Duodenal mucosa (tissue), 2 donors: ENCODE data around the gene IFNL2.
"Not testable (repeated sequence)": the region's sequence is repeated elsewhere in the genome, so short reads cannot be mapped to it uniquely, and the experiment has no call there.

Experiments used
- H3K27ac ChIP-seq: one replicate; pipeline ENCODE4 v1.7.0; 2013; ENCODE audit warnings: low read depth, low read length
- H3K27me3 ChIP-seq, 2 donors: one replicate each; pipeline ENCODE4 v1.7.0; 2013; ENCODE audit warnings: low read length in 2 of 2, control low read depth in 1 of 2; ENCODE audit not compliant: insufficient read depth in 2 of 2, control insufficient read depth in 1 of 2
- H3K36me3 ChIP-seq, 2 donors: one replicate each; pipeline ENCODE4 v1.7.0; 2013; ENCODE audit warnings: low read length in 2 of 2, control low read depth in 1 of 2; ENCODE audit not compliant: insufficient read depth in 2 of 2, control insufficient read depth in 1 of 2
- H3K4me1 ChIP-seq, 2 donors: one replicate each; pipeline ENCODE4 v1.7.0; 2013; ENCODE audit warnings: low read length in 2 of 2, control low read depth in 1 of 2; ENCODE audit not compliant: insufficient read depth in 2 of 2, control insufficient read depth in 1 of 2
- H3K4me3 ChIP-seq, 2 donors: one replicate each; pipeline ENCODE4 v1.7.0; 2013; ENCODE audit warnings: low read length in 2 of 2, low read depth in 1 of 2
- H3K9ac ChIP-seq, 2 donors: one replicate each; pipeline ENCODE4 v1.7.0; 2013; ENCODE audit warnings: low read length in 2 of 2, low read depth in 1 of 2
- H3K9me3 ChIP-seq, 2 donors: one replicate each; pipeline ENCODE4 v1.7.0; 2013; ENCODE audit warnings: low read length in 2 of 2, control low read depth in 1 of 2; ENCODE audit not compliant: control insufficient read depth in 1 of 2

The IFNL2 gene

DNA sequence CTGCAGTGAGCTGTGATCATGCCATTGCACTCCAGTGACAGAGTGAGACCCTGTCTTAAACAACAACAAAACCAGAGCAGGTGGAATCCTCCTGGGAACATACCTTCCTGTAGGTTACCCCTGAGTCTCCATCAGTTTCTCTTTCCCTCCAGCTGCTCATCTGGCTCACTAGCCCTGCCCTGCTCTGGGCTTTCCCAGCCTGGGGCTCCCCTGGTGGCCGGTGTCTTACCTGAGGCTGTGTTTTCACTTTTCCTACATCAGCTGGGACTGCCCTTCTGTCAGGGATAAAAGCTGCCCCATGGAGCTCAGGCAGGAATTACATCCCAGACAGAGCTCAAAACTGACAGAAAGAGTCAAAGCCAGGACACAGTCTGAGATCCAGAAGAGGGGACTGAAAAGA is at the start of gene IFNL2:
Gene IFNL2 (plus strand): TSS at position 312 of the 400 bp plus-strand sequence. CDS start 173 bp downstream, outside the sequence.
- H3K27ac ChIP-seq, H3K4me3 ChIP-seq, H3K9ac ChIP-seq, H3K9me3 ChIP-seq, H3K36me3 ChIP-seq, H3K4me1 ChIP-seq: not testable (repeated sequence)
- peaks cover 17 to 21% of the 10 kb centered on the region in 2 donors for H3K27me3 ChIP-seq

GRCh38 chr19:39219108-39219507 is 49.1 kb upstream of the IFNL2 start:
- H3K4me1 ChIP-seq, H3K27me3 ChIP-seq, H3K27ac ChIP-seq: not testable (repeated sequence)

DNA sequence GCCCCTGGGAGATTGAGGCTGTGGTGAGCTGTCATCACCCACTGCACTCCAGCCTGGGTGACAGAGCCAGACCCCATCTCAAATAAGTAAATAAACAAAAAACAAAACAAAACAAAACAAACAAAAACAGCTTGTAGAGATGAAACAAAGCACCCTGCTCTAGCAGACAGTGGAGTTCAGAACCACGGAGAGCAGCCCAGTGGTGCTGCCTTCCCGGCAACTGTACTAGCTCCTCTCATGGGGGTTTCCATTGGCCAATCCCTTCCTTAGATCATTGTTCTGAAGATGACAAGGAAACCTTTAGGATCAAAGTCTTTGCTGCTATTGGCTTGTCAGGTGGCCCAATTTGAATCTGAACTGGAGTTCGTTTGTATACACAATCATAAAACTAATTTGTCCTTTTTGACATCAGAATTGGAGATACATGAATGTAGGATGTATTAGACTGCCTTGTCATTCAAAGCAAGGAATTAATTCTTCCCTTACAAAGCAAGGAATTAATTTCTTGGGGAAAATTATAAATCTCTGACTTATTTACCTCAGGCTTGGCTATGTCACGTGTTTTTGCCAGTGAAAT is 44.4 kb upstream of the IFNL2 start:
- Histone ChIP-seq H3K27ac (no peak overlapping the region), H3K4me3 (no peak overlapping the region), H3K36me3 (no peaks in the 10 kb centered on the region), H3K27me3 (peaks cover 0 to 6% of the 10 kb centered on the region in 2 donors), H3K9me3 (no peaks in the 10 kb centered on the region), H3K4me1 (no peaks in the 10 kb centered on the region), H3K9ac (no peak overlapping the region)

More at GRCh38 chr19:39219108-39219507, 49.1 kb upstream of the IFNL2 start:
- H3K36me3 ChIP-seq, H3K4me3 ChIP-seq, H3K9ac ChIP-seq, H3K9me3 ChIP-seq: not testable (repeated sequence)

GRCh38 chr19:39224910-39225309 is 43.3 kb upstream of the IFNL2 start:
- H3K9me3 ChIP-seq, result no peaks in the 10 kb centered on the region
- H3K36me3 ChIP-seq, result no peaks in the 10 kb centered on the region
- no peak overlapping the region for H3K27ac ChIP-seq
- H3K4me1 ChIP-seq, result no peaks in the 10 kb centered on the region
- peaks cover 0 to 6% of the 10 kb centered on the region in 2 donors for H3K27me3 ChIP-seq
- no peak overlapping the region for H3K9ac ChIP-seq
- H3K4me3 ChIP-seq, result no peak overlapping the region

GRCh38 chr19:39230096-39230764 is 38.0 kb upstream of the IFNL2 start:
- Histone ChIP-seq H3K4me1 (no peaks in the 10 kb centered on the region), H3K9me3 (no peaks in the 10 kb centered on the region), H3K27me3 (peaks cover 0 to 2% of the 10 kb centered on the region in 2 donors), H3K36me3 (no peaks in the 10 kb centered on the region), H3K4me3 (no peak overlapping the region), H3K9ac (no peak overlapping the region), H3K27ac (no peak overlapping the region)

DNA sequence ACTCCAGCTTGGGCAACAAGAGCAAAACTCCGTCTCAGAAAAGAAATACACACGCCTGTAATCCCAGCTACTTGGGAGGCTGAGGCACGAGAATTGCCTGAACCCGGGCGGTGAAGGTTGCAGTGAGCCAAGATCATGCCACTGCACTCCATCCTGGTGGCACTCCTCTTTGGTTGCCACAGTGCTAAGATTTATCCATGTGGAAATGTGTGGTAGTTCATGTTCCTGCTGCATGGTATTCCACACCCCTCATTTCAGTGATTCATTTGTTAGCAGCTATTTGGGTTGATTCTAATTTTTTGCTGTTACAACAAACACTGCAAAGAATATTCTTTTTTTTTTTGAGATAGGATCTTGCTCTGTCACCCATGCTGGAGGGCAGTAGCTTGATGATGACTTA is 35.5 kb upstream of the IFNL2 start:
- H3K27me3 ChIP-seq, result no peaks in the 10 kb centered on the region
- H3K9me3 ChIP-seq, result no peaks in the 10 kb centered on the region
- no peak overlapping the region for H3K4me3 ChIP-seq

DNA sequence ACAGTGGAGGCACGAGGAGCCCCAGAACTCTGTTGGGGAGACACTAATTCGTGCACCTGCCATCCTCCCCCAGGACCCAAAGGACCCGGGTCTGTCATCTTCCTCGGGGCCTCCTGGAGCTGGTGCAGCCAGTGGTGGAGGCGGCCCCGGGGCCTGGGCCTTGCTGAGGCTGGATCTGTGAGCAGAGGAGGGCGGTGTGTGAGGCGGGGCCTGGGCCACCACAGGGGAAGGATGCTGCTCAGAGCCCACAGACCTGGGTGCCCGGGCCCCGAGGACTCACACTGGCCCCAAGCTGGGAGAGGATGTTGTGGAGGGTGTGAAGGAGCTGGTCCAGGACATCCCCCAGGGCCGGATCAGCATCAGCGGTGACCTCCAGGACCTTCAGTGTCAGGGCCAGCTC is 31.7 kb upstream of the IFNL2 start:
- no peak overlapping the region for H3K4me3 ChIP-seq
- no peaks in the 10 kb centered on the region for H3K36me3 ChIP-seq
- no peaks in the 10 kb centered on the region for H3K9me3 ChIP-seq
- H3K4me1 ChIP-seq, result peaks cover 5 to 8% of the 10 kb centered on the region in 2 donors
- H3K27me3 ChIP-seq, result no peaks in the 10 kb centered on the region
- H3K27ac ChIP-seq, result no peak overlapping the region
- no peak overlapping the region for H3K9ac ChIP-seq

More for the DNA sequence above, 35.5 kb upstream of the IFNL2 start:
- Histone ChIP-seq H3K9ac (no peak overlapping the region), H3K4me1 (peaks cover 0 to 1% of the 10 kb centered on the region in 2 donors), H3K36me3 (no peaks in the 10 kb centered on the region), H3K27ac (no peak overlapping the region)

DNA sequence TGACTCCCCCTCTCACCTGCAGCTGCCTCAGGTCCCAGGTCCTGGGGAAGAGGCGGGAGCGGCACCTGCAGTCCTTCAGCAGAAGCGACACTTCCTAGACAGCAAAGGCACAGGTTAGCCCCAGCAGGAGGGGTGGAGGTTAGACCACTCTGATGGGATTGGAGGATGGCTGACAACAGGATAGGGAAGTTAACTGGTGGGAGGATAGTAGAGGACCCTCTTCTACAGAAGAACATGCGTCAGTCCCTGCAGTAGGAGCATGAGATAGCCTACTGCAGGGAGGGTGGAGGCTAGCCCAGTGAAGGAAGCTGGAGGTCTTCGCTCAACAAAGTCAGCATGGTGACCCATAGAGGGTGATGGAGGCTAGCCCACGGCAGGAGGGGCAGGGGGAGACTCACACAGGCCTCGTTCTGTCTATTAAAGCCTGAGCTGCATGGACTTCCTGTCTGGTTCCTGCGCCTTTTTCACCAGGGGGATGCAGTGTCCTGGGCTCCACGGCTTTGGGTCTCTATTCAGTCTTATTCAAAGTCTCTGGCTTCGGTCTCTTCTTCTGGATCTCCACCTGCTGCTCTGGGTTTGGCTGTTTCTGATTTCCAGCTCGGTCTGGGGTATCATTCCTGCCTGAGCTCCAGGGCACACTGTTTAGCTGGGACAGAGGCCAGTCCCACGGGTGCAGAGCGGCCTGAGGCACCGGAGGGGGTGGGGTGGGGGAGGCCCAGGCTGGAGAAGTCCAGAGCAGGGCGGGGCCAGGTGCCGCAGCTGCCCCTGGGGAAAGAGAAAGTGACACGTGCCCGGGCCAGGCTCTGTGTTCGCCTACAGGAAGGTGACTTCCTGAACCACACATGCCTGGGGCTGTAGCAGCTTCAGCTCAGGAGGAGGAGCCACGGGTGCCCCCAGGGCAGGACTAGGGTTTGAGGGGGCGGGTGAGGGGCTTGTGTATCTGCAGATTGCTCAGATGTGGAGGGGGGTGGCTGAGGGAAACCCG is 30.7 kb upstream of the IFNL2 start:
- Histone ChIP-seq H3K27ac (no peak overlapping the region), H3K36me3 (no peaks in the 10 kb centered on the region), H3K4me1 (peaks cover 5 to 8% of the 10 kb centered on the region in 2 donors), H3K4me3 (no peak overlapping the region), H3K9me3 (no peaks in the 10 kb centered on the region), H3K27me3 (no peaks in the 10 kb centered on the region), H3K9ac (no peak overlapping the region)

GRCh38 chr19:39238209-39238608 is 30.0 kb upstream of the IFNL2 start:
- no peak overlapping the region for H3K4me3 ChIP-seq
- no peaks in the 10 kb centered on the region for H3K36me3 ChIP-seq
- H3K9ac ChIP-seq, result no peak overlapping the region
- peaks cover 5 to 8% of the 10 kb centered on the region in 2 donors for H3K4me1 ChIP-seq
- H3K9me3 ChIP-seq, result no peaks in the 10 kb centered on the region
- no peak overlapping the region for H3K27ac ChIP-seq
- H3K27me3 ChIP-seq, result no peaks in the 10 kb centered on the region

- Histone ChIP-seq H3K4me3 (no peak overlapping the region), H3K27me3 (no peaks in the 10 kb centered on the region), H3K9me3 (no peaks in the 10 kb centered on the region), H3K27ac (no peak overlapping the region), H3K4me1 (peaks cover 5 to 8% of the 10 kb centered on the region in 2 donors), H3K36me3 (no peaks in the 10 kb centered on the region), H3K9ac (no peak overlapping the region)
Measured at GRCh38 chr19:39238944-39239343, 29.3 kb upstream of the IFNL2 start.
